H4 (cell line): ENCODE measurements around the gene DYNC1H1. TPM values are rescaled to one million over a fixed set of nuclear protein-coding genes. Genes with fewer than 3 reads are reported as not detected.
"Not testable (repeated sequence)": the region's sequence is repeated elsewhere in the genome, so short reads cannot be mapped to it uniquely, and the experiment has no call there.

ENCODE experiments used
- DNase-seq: peaks from one replicate; pipeline ENCODE4 v3.0.0-alpha.2; 2015; ENCODE audit warnings: low spot score
- total RNA-seq: library from RNA; depleted of rRNA; stranded (reverse); fragments of >200 nt; shearing (Covaris generic); gene quantifications from 2 replicates; pipeline ENCODE4 v1.2.3, GENCODE V29; 2014

DYNC1H1 gene
- total RNA-seq, 1 experiment from 2014 or later, result 113 TPM

DNA sequence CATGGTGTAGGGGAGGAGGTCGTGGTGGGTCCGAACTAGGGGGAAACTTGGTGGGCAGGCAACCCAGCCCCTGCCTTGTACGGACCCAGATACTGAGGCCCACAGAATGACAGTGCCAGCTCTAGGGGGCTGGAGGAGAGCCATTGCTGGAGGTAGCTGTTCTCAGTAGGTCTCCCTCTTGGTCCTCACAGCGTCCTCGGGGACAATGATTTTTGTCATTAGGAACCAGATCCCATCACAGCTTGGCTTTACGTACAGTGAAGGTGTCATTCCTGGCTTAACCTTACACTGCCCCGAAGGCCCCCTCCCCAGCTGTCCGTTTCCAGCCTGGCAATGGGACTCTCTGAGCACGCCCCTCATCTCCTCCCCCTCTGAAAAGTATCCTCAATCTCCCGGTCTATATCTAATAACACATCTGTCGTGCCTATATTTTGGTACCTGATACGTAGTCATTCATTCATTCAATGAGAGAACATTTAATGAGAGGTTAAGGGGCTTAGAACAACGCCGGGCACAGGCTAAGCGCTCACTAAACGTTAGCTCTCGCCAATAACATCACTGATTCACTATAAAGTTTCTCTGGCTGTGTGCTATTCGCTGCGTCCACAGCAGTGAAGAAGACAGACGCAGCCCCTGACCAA lies 597 bp upstream of the DYNC1H1 start:
- no peak for DNase-seq

- DNase-seq, result peak; percentile 69
Observed at GRCh38 chr14:101965181-101965544, 790 bp downstream of the DYNC1H1 start.

DNA sequence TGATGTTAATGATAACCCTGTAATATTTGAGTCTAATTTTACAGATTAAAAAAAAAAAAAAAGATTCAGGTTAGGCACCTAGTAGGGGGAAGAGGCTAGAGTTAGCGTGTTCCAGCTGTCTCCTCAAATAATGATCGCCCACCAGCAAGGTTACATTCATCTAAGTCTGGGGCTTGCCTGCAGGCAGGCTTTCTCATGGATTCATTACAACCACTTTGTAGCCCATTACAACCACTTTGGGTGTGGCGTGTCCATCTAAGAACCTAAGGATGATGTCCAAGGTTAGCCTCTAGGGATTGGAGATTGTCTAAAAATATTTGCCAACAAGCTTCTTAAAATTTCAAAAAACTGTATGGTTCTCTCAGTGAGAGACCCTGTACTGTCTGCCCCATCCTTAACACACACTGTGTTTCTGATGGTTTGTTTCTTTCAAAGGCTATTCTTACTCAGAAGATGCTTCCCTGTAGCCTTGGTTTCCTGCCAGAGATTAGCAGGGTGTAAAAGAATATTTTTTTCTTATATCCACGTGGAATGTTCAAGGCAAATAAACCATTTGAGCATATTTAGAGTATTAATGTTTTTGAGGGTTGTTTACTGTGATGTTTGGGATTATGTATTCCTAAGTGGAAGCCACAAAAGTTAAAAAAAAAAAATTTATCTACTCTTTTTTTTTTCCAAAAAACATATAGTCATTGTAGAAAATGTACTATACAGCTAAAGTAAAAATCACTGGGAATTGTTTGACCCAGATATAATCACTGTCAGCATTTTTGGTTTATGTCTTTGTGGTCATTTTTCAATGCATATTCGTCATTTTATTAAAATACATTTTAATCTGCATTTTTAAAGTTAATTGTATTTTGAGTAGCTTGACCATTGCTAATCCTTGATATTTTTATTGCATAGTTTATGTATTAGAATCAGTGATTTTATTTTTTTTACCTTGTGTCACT lies 1.7 kb downstream of the DYNC1H1 start:
- DNase-seq, result no peak

- DNase-seq, result no peak
Observed at GRCh38 chr14:101966742-101967141, 2.4 kb downstream of the DYNC1H1 start.

GRCh38 chr14:101968186-101968585 lies 3.8 kb downstream of the DYNC1H1 start:
- no peak for DNase-seq

DNA sequence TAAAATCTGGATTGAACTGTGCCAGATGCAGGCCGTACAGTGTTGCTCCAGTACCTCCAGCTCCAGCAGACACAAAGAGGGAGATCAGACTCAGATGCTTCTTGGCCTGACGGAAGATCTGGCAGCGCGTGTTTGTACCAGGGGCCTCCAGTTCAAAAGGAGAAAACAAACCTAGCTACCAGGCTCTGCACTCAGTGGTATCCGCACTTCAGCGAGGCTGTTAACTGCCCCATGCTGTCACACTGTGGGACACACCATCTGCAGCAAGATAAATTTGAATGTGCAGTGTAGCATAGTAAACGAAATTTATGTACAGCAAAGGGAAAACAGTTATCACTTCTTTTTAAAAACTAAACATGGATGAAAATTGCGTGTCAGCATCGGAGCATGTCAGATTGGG lies 5.1 kb downstream of the DYNC1H1 start:
- no peak for DNase-seq

DNA sequence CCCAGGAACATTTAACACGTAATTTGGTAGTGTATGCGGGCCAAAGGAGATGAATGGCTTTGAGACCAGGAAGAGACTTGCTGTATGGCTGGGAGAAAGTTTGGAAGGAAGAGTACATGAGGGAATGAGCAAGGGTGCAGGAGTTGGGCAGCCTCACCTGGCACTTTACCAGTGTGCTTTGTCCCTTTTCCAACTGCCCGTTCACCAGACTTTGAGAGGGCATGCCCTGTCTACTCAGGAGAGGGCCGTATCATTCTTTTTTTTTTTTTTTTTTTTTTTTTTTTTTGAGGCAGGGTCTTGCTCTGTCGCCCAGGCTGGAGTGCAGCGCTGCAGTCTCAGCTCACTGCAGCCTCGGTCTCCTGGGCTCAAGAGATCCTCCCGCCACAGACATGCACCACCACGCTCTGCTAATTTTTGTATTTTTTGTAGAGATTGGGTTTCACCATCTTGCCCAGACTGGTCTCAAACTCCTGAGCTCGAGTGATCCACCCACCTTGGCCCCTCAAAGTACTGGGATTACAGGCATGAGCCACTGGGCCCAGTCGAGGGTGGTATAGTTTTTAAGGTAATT lies 6.5 kb downstream of the DYNC1H1 start:
- DNase-seq, result no peak

DNA sequence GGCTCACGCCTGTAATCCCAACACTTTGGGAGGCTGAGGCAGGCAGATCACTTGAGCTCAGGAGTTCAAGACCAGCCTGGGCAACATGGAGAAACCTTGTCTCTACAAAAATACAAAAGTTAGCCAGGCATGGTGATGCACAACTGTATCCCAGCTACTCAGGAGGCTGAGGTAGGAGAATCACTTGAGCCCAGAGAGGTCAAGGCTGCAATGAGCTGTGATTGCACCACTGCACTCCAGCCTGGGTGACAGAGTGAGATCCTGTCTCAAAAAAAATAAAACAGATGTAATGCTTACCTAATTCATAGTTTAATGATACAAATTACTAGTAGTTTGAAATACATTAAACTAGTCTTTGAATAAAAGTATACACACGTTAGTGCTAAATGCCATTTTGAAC lies 7.1 kb downstream of the DYNC1H1 start:
- not testable (repeated sequence) for DNase-seq

DNA sequence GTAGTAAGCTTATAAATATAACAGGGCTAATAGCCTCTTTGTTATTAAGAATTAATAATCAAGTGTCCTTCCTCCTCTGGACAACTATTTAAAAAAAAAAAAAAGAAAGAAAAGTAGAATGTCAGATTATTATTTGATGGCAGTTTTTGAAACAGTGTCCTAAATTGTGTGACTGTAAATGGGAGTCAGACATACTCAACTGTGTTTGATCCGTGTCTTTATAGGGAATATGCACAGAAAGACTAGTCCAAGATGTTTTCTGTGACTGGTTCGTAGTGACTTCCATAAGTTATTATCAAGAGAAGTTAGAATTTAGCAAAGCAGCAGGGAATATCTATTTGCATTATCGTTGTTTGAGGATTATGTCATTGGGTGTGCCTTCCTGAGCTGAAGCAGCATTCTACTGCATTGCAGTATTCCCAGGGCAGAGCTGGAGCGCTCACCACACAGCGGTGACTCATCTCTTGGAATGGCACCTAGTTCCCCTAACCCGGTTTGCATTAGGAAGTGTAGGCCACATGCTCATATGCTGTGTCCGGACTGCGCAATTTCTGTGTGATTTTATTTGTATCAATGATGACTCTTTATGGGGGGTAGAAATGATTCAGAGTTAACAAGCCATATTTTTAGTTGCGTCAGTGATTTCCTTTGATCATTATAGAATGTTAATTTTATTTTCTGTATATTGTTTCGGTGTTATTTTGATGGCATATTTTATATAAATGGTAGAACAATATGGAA lies 7.9 kb downstream of the DYNC1H1 start:
- DNase-seq, result peak; percentile 97

GRCh38 chr14:101973356-101973755 lies 9.0 kb downstream of the DYNC1H1 start:
- DNase-seq, result no peak

GRCh38 chr14:101975231-101975630 lies 10.9 kb downstream of the DYNC1H1 start:
- DNase-seq, result no peak

- no peak for DNase-seq
Observed at GRCh38 chr14:101977311-101978071, 13.1 kb downstream of the DYNC1H1 start.

DNA sequence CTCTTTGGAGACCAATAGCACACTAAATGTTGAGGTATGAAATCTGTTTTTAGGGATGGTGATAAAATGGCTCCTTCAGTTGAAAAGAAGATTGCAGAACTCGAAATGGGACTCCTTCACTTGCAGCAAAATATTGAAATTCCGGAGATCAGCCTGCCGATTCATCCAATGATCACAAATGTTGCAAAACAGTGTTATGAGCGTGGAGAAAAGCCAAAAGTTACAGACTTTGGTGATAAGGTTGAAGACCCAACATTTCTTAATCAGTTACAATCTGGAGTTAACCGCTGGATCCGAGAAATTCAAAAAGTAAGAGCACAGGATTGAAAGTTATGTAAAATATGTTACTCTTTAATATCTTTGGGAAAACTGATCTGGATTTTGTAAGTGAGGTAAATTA lies 15.3 kb downstream of the DYNC1H1 start:
- no peak for DNase-seq

DNA sequence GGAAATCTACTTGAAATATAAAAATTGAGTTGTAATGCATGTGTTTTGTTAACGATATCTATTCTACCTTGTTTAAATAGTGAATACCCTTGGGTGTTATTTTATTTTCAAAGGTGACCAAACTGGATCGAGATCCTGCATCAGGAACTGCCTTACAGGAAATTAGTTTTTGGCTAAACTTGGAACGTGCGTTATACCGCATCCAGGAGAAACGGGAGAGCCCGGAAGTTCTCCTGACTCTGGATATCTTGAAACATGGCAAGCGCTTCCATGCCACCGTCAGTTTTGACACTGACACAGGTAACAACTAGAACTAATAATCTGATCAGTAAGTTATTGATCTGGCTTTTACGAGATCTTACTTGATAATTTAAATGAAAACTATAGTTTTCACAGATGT lies 15.9 kb downstream of the DYNC1H1 start:
- DNase-seq, result no peak

GRCh38 chr14:101980700-101981099 lies 16.3 kb downstream of the DYNC1H1 start:
- peak; percentile 93 for DNase-seq

- DNase-seq, result no peak
Observed at GRCh38 chr14:101982621-101983020, 18.2 kb downstream of the DYNC1H1 start.

DNA sequence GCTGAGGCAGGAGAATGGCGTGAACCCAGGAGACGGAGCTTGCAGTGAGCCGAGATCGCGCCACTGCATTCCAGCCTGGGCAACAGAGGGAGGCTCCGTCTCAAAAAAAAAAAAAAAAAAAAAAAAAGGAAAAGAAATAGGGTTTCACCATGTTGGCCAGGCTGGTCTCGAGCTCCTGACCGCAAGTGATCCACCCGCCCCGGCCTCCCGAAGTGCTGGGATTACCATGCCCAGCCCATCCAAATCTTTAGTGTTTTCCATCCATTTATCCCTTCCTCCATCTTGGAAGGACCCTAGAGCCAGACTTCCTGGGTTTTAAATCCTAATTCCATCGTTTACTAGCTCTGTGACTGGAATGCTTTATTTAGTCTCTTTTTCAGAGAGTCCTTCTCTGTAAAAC lies 20.5 kb downstream of the DYNC1H1 start:
- not testable (repeated sequence) for DNase-seq

GRCh38 chr14:101985957-101986356 lies 21.6 kb downstream of the DYNC1H1 start:
- DNase-seq, result no peak

- DNase-seq, result no peak
Observed at GRCh38 chr14:101986953-101987352, 22.6 kb downstream of the DYNC1H1 start.

GRCh38 chr14:101988377-101988776 lies 24.0 kb downstream of the DYNC1H1 start:
- DNase-seq, result no peak

- DNase-seq, result no peak
Observed at GRCh38 chr14:101991352-101991751, 27.0 kb downstream of the DYNC1H1 start.
